GM19328 (cell line): Measurements from ENCODE around the gene PTPA.

Experiments
- ATAC-seq: cut with Tn5 transposase; IDR thresholded peaks from one replicate; pipeline ENCODE4 v1.9.1; 2021; ENCODE audit warnings: mild to moderate bottlenecking, moderate library complexity; ENCODE audit not compliant: unreplicated experiment

Gene PTPA

DNA sequence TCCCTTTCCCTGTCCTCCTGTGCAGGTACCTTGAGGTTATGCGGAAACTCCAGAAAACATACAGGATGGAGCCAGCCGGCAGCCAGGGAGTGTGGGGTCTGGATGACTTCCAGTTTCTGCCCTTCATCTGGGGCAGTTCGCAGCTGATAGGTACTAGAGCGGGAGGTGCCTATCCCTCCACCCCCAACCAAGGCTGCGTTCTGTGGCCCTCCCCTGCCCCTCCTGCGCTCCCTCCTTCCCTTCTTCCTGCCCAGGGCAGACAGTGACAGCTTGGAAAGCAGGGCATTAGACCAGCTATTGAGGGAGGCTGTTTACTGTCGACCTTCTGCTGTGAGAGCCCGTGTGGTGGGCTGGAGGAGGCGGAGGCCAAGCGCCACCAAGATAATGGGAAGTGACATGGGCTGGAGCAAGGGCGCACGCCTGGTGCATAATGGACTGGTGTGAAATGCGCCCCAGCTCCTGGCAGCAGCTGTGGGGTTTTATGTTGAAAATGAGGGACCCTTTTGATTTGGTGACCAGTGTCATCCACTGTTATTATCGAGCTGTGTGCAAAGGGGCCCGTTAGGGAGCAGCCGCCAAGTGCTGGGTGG, 25.3 kb downstream of the PTPA start:
- ATAC-seq, result no peak

GRCh38 chr9:129137292-129138143, 26.3 kb downstream of the PTPA start:
- ATAC-seq, result no peak

GRCh38 chr9:129138144-129138462, 26.9 kb downstream of the PTPA start:
- no peak for ATAC-seq

- ATAC-seq, result no peak
These were observed 27.4 kb downstream of the PTPA start for GRCh38 chr9:129138476-129139232.

DNA sequence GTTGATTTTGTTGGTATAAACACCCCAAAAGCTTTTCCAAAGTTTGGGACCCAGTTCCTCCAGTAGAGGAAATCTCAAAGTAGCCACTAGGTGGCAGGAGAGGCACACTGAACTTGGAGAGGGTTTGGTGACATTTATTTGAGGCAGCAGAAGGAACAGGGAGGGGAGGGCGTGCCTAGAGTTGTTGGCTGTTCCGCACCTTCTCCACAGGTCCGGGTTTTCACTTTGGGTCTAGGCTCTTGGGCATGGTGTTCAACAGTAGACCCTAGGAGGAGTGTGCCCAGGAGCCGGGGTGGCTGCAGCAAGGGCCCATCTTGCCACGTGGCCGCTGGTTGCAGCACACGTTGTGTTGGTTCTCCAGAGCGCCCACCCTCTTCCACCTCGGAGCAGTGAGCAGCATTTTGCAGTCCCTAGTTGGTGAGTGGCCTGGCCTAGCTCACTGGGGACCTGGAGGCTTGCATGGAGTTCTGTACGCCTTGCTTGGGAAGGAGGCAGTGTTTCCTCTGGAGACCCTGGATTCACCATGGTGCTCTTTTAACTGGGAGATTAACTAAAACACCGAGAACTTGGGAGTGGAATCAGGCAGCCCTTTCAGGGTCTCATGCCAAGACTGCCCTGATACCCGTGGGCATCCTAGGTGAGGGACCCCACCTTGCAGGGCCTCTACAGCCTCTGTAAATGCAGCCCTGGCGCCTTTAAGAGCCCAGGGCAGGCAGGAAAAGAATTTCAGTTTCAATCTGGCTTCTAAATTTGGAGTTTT, 28.2 kb downstream of the PTPA start:
- ATAC-seq, result no peak

GRCh38 chr9:129139993-129140396, 28.8 kb downstream of the PTPA start:
- ATAC-seq, result no peak

DNA sequence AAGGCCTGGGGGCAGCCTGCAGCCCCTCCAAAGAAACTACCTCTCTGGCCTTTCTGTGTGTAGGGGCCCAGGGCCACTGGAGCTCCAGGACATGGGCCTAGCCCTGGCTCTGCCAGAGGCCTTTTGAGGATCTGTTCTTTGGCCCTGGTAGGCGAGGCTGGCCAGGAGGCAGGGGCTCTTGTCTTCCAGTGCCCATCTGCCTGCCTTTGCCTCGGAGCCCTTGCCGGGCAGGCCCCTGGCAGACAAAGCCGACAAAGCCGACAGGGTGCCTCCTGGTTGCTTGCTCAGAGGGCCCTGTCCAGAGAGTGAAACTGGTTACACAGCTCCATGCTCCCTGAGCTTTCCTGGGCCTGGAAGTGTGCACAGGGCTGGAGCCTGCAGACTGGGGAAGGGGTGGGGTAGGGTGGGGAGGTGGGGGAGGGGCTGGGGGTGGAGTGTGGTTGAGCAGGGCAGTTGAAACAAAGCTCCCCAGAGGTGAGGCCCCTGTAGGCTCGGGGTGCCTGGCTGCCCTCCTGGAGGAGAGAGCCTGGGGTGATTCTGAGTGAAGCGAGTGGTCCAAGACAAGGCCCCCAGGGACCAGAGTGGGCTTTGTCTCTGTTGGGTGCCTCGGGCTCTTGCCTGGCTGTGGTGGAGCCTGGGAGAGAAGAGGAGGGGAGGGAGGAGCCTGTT, 29.3 kb downstream of the PTPA start:
- ATAC-seq, result no peak

- ATAC-seq, result no peak
These were observed 30.1 kb downstream of the PTPA start for GRCh38 chr9:129141066-129142041.

- ATAC-seq, result no peak
These were observed 31.1 kb downstream of the PTPA start for GRCh38 chr9:129142138-129142935.

DNA sequence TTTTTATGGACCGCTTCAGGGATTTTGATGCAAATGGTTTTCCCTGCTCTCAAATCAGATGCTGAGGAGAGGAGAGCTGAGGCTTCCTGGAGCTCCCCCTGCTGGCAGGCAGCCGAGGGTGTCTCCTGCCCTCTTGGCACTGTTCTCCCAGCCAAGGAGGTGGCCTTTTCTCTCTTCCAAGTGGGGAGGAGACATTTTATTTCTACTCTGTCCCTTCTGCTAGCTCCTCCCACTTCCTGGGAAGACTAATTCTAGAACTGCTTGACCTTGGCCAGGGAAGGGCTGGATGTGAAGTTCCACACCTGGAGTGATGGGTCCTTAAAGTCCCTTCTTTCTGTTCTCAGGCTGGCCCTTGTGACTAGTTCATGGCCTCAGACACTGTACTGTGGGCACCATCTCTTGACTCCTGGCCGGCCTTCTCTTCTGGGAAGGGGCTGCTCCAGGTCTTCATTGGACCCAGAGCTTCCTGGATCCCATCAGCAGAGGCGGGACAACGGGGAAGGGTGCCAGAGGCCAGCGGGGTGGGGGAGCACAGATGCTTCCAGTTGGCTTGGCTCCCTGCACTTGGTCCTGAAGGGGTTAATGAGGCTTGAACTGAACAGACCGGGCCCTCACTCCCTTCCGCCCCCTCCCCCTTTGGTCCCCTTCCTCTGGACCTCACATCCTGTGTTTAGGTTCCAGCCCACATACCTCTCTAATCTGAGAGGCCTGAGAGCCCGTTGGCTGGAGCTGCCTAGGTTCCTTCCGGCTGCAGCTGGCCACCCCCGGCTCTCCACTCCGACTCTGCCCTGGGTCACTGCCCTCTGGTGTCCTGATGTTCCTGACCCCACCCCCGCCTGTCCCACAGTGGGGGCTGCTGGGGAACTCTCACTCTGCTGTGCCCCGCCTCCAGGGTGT, 32.1 kb downstream of the PTPA start:
- no peak for ATAC-seq

DNA sequence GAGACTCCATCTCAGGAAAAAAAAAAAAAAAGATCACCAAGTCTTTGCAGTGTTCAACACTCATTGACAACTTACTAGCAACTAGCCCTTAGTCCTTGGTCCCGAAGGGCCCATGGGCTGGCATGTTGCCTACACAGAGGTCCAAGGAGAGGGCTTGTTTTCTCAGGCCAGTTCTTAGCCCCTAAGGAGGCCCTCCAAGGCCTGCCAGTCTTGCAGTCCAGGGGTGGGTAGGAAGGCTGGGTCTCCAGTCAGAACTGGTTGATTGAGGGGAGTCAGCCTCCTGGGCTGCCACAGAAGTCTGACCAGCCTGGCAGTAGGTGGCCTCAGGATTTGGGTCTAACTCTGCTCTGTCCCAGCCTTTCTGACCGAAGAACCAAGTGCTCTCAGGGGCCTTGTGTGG, 34.1 kb downstream of the PTPA start:
- ATAC-seq, result no peak

- no peak for ATAC-seq
These were observed 34.7 kb downstream of the PTPA start for GRCh38 chr9:129145841-129146292.

DNA sequence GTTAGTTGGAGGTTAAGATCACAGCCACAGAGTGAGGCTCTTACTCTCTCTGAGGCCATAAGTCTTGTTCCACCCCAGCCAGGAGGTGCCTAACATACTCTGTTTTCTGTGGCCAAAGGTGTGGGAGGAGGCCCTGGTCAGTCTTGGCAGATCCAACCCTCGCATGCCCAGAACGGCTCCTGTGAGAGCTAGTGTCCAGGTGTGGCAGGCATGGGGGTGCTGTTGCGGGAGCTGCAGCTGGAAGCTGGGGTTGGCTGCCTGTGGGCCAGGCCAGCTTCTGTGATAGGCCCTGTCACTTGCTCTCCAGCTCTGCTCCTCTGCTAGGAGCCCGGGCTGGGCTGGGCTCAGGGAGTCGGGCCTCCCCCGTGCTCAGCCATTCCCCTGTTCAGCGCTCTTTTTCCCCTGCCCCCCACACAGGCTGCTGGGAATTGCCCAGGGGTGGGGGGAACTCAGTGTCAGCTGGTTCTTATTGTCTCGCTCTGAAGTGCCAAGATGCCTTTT, 35.3 kb downstream of the PTPA start:
- ATAC-seq, result no peak

DNA sequence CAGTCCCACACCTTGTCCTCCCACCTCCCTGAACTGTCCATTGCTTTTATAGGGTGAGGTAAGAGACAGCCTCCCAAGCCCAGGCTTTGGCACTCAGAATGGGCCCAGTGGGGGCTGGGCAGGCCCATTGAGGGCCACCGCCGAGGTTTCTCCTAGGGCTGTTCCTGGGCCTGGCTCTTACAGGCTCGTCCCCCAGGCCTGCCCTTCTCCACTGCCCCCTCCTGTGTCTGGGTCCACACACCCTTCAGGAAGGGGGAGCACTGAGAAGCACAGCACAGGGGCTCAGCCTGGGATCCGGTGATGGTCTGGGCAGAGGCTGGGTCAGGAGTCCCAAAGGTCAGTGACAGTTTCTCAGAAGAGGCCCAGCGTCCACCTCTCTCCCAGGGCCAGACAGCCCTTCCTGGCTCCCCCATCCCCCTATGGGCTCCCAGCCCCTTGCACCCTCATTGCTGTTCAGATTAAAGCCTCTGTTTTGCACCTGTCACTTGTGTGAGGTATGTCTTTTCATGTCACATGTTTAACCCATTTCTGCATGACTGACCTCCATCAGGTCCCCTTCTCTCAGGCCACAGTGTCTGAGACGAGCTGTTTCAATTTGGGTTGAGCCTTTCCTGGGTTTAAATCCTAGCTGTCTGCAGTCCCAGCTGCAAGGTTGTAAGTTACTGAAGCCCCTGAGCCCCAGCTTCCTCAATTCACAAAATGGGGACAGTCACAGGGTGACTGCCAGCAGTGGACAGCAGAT, 37.4 kb downstream of the PTPA start:
- no peak for ATAC-seq

DNA sequence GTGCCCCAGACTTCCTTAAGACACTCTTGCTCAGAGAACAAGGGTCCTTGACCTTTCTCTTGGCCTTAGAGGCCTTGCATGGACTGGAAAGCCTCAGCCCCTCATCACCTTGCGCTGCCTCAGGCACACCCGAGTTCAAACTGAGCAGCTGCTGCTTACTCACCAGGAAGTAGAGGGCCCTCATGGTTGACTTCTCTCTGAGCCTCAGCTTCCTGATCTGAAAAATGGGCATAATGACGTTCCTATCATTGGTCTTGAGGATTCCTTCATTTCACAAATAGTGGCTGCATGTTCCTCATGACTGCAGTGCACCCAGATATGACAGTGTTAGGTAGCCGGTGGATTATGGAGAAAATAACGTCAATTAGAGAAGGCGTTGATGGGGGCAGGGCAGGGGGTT, 38.2 kb downstream of the PTPA start:
- no peak for ATAC-seq

- no peak for ATAC-seq
These were observed 38.9 kb downstream of the PTPA start for GRCh38 chr9:129150122-129150521.
